Esophagus squamous epithelium (tissue), 4 donors: ENCODE results near the gene DYNC2H1.

Experiments
- CTCF ChIP-seq, 6 experiments: fragments of 450-650 bp in 4 of 6; fragments of 200-600 bp in 2 of 6; sonication (generic) in 2 of 6; IDR thresholded peaks; one replicate each; pipeline ENCODE4 v1.5.1; 2016 to 2019; ENCODE audit warnings: antibody characterized with exemption in 6 of 6, mild to moderate bottlenecking in 4 of 6, moderate library complexity in 4 of 6
- POLR2A ChIP-seq, 4 donors: fragments of 450-650 bp; IDR thresholded peaks; one replicate each; pipeline ENCODE4 v1.6.1; 2017; ENCODE audit warnings: antibody characterized with exemption in 4 of 4, mild to moderate bottlenecking in 4 of 4, moderate library complexity in 3 of 4

GRCh38 chr11:103372906-103373305, 263.7 kb downstream of the DYNC2H1 start:
- no peak for TF ChIP-seq POLR2A (IDR thresholded peaks at IDR 0.05)
- TF ChIP-seq CTCF (IDR thresholded peaks at IDR 0.05), result no peak
